Measurements from ENCODE around the gene ZC3H4.

Gene ZC3H4

DNA sequence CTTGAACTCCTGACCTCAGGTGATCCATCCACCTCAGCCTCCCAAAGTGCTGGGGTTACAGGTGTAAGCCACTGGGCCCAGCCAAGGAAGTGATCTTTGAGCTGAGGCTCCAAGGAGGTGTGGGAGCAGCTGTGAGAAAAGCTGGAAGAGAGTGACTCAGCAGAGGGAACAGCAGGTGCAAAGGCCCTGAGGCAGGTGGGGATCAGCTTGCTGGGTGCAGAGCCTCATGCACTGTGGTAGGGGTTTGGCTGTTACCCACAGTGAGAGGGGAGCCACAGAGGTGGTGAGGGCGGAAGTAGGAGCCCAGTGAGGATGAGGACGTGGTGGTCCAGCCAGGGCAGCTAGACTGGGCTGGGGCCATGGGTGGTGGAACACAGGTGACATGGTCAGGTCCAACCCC, 87.4 kb downstream of the ZC3H4 start:
- Histone ChIP-seq H3K9ac (ENCODE audit: low read depth, low read length, poor library complexity, severe bottlenecking) (no peak overlapping the region), H3K9me2 (replicated peaks; ENCODE audit: low read depth, low read length) (no peaks in the 10 kb centered on the region), H3K4me2 (ENCODE audit: low read depth, low read length, poor library complexity, severe bottlenecking) (no peak overlapping the region), H3K36me3 (ENCODE audit: insufficient read depth, low read length) (no peaks in the 10 kb centered on the region), H4K20me1 (ENCODE audit: insufficient read depth, low read length, poor library complexity, severe bottlenecking) (no peaks in the 10 kb centered on the region), H3K79me2 (ENCODE audit: insufficient read depth, low read length) (no peaks in the 10 kb centered on the region), H3K27me3 (ENCODE audit: insufficient read depth, low read length, poor library complexity, severe bottlenecking) (no peaks in the 10 kb centered on the region), H2AFZ (ENCODE audit: low read length) (no peak overlapping the region), H3F3A (ENCODE audit: low read depth) (no peaks in the 10 kb centered on the region), H3K4me1 (ENCODE audit: insufficient read depth, low read length, poor library complexity, severe bottlenecking) (no peaks in the 10 kb centered on the region), H3K4me3 (ENCODE audit: low read length, poor library complexity, severe bottlenecking) (no peak overlapping the region), H3K9me3 (ENCODE audit: insufficient read depth, low read depth, low read length) (no peaks in the 10 kb centered on the region)
- no peak for TF ChIP-seq EZH2phosphoT487 (IDR thresholded peaks at IDR 0.05; ENCODE audit: borderline replicate concordance)
- TF ChIP-seq, protein P1, sequence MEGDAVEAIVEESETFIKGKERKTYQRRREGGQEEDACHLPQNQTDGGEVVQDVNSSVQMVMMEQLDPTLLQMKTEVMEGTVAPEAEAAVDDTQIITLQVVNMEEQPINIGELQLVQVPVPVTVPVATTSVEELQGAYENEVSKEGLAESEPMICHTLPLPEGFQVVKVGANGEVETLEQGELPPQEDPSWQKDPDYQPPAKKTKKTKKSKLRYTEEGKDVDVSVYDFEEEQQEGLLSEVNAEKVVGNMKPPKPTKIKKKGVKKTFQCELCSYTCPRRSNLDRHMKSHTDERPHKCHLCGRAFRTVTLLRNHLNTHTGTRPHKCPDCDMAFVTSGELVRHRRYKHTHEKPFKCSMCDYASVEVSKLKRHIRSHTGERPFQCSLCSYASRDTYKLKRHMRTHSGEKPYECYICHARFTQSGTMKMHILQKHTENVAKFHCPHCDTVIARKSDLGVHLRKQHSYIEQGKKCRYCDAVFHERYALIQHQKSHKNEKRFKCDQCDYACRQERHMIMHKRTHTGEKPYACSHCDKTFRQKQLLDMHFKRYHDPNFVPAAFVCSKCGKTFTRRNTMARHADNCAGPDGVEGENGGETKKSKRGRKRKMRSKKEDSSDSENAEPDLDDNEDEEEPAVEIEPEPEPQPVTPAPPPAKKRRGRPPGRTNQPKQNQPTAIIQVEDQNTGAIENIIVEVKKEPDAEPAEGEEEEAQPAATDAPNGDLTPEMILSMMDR (conservative IDR thresholded peaks at IDR 0.05; ENCODE audit: low read length), result no peak

DNA sequence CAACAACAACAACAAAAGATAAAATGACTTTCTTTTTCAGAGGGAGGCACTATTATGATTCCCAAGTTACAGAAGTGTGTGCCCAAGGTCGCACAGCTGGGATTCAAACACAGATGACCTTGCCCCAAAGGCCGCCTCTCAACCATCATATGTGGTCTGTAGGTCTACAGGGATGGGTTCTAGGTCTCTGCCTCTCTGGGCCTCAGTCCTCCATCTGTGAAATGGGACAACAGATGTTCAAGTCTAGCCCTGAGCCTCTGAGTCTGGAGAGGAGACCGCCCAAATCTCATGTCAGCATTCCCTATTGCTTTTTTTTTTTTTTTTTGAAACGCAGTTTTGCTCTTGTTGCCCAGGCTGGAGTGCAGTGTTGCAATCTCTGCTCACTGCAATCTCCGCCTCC, 89.1 kb downstream of the ZC3H4 start:
- Histone ChIP-seq H3K4me2 (ENCODE audit: low read depth, low read length, poor library complexity, severe bottlenecking) (no peak overlapping the region), H3K4me3 (ENCODE audit: low read length, poor library complexity, severe bottlenecking) (no peak overlapping the region), H3K9me2 (replicated peaks; ENCODE audit: low read depth, low read length) (no peaks in the 10 kb centered on the region), H2AFZ (ENCODE audit: low read length) (no peak overlapping the region), H3K9me3 (ENCODE audit: insufficient read depth, low read depth, low read length) (no peaks in the 10 kb centered on the region), H3F3A (ENCODE audit: low read depth) (no peaks in the 10 kb centered on the region), H3K27me3 (ENCODE audit: insufficient read depth, low read length, poor library complexity, severe bottlenecking) (no peaks in the 10 kb centered on the region), H3K79me2 (ENCODE audit: insufficient read depth, low read length) (no peaks in the 10 kb centered on the region), H4K20me1 (ENCODE audit: insufficient read depth, low read length, poor library complexity, severe bottlenecking) (no peaks in the 10 kb centered on the region), H3K9ac (ENCODE audit: low read depth, low read length, poor library complexity, severe bottlenecking) (no peak overlapping the region), H3K36me3 (ENCODE audit: insufficient read depth, low read length) (no peaks in the 10 kb centered on the region), H3K4me1 (ENCODE audit: insufficient read depth, low read length, poor library complexity, severe bottlenecking) (no peaks in the 10 kb centered on the region)
- TF ChIP-seq, protein P1 (conservative IDR thresholded peaks at IDR 0.05; ENCODE audit: low read length), result no peak
- no peak for TF ChIP-seq EZH2phosphoT487 (IDR thresholded peaks at IDR 0.05; ENCODE audit: borderline replicate concordance)

DNA sequence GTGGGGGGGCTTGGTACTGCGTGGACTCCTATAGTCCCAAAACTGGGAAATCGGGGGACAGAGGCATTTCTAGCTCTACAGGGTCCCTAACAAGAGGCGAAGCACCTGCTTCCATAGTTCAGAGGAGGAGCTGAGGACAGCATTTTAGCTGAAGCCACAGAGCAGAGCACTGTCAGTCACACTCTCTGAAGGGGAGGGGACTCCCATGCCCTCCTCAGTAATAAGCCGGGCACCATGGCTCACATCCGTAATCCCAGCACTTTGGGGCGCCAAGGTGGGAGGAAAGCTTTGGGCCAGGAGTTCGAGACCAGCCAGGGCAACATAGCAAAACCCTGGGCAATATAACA, 90.2 kb downstream of the ZC3H4 start:
- no peaks in the 10 kb centered on the region for H4K20me1 ChIP-seq (ENCODE audit: insufficient read depth, low read length, poor library complexity, severe bottlenecking)
- no peak overlapping the region for H3K4me3 ChIP-seq (ENCODE audit: low read length, poor library complexity, severe bottlenecking)

More for the DNA sequence above, 90.2 kb downstream of the ZC3H4 start:
- H2AFZ ChIP-seq (ENCODE audit: low read length), result peak overlapping the region; percentile 78; the same call in 1 of the 2 replicates
- no peaks in the 10 kb centered on the region for H3K9me2 ChIP-seq (replicated peaks; ENCODE audit: low read depth, low read length)
- peak overlapping the region; percentile 41 for H3K4me2 ChIP-seq (ENCODE audit: low read depth, low read length, poor library complexity, severe bottlenecking)
- H3K36me3 ChIP-seq (ENCODE audit: insufficient read depth, low read length), result no peaks in the 10 kb centered on the region
- H3K79me2 ChIP-seq (ENCODE audit: insufficient read depth, low read length), result no peaks in the 10 kb centered on the region
- H3K4me1 ChIP-seq (ENCODE audit: insufficient read depth, low read length, poor library complexity, severe bottlenecking), result no peaks in the 10 kb centered on the region
- no peak overlapping the region for H3K9ac ChIP-seq (ENCODE audit: low read depth, low read length, poor library complexity, severe bottlenecking)
- H3K9me3 ChIP-seq (ENCODE audit: insufficient read depth, low read depth, low read length), result no peaks in the 10 kb centered on the region
- H3F3A ChIP-seq (ENCODE audit: low read depth), result no peaks in the 10 kb centered on the region
- no peaks in the 10 kb centered on the region for H3K27me3 ChIP-seq (ENCODE audit: insufficient read depth, low read length, poor library complexity, severe bottlenecking)
- no peak for TF ChIP-seq EZH2phosphoT487 (IDR thresholded peaks at IDR 0.05; ENCODE audit: borderline replicate concordance)
- TF ChIP-seq, protein P1 (conservative IDR thresholded peaks at IDR 0.05; ENCODE audit: low read length), result no peak

All from Loucy (cell line).